HG03457 (cell line): Measurements from ENCODE around the gene COL24A1.

Experiments used
- ATAC-seq: cut with Tn5 transposase; IDR thresholded peaks from one replicate; pipeline ENCODE4 v1.9.1; 2021; ENCODE audit warnings: moderate number of reproducible peaks; ENCODE audit not compliant: unreplicated experiment

Gene COL24A1

DNA sequence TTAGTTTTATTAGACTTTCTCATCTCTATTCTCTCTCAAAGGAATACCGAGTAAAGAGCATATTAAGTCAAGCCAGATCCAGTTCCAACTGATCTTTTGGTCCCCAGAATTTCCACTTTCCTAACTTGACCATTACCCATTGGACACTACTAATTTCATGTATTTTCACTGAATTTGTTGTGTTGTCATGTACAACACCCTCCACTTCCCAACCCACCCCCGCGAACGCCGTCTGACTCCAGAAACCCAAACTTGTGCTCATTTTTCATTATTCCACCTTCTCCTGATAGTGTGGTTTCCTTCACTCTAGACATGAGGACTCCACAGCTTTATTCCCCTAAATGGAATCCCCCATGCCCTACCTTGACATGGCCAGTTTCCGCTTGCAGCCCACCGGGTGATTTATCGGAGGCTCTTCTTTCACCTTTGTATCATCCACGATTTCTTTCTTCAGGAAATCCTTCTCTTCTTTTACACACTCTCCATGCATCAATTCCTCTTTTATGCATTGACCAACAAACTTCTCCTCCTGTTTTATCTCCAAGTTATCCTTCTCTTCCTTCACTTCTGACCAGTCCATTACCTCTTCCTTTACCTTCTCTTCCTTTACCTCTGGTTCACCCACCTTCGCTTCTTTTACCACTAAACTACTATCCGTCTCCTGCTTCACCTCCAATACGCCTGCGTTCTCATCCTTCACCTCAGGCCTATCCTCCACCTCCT, 449.1 kb downstream of the COL24A1 start:
- ATAC-seq = no peak

DNA sequence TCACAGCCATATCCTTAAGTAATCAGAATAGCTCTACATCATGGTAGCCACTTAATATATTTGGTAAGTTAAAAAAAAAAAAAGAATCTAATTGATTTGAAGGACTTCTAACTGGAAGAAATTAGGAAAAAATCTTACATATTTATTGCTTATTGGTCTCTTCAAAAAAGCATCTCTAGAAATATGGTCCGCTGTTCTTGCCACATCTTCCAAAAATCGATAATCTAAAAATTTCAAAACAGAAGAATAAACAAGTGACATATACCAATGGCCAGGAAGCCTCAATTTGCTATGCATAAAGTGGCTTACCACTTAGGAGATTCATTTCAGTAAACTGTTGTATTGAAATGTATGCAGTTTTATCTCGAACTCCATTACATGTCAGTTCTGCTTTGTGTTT, 450.6 kb downstream of the COL24A1 start:
- no peak for ATAC-seq

- no peak for ATAC-seq
Observed at GRCh38 chr1:85700422-85700821, 456.1 kb downstream of the COL24A1 start.

- ATAC-seq = no peak
Observed at GRCh38 chr1:85697895-85698294, 458.7 kb downstream of the COL24A1 start.

GRCh38 chr1:85692730-85693314, 463.8 kb downstream of the COL24A1 start:
- ATAC-seq = no peak

DNA sequence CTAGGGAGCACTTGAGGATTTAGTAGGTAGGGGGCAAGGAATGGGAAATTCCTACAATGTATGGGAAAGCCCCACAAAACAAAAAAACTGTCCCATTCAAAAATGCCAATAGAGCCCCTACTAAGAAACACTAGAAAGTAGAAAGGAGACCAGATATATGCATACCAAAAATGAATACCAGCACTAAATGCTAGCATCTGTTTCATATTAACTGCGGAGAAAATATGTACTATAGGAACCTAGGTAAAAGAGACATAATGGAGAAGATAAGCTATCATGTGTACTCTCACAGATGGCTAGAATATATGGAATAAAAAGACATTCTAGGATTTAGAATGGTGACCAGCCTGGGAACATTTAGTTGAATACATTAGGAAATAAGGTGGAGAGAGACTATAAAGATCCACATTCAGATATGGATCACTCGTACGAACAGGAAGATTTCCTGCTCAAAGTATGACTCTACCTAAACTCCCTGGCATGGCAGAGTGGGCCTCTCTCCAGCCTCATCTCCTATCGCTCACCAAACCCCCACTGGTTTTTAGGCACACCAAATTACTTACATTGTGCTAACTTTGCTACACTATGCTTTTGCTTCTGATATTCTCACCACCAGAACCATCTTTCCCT, 466.7 kb downstream of the COL24A1 start:
- ATAC-seq = no peak

GRCh38 chr1:85683292-85684025, 473.1 kb downstream of the COL24A1 start:
- ATAC-seq = no peak

DNA sequence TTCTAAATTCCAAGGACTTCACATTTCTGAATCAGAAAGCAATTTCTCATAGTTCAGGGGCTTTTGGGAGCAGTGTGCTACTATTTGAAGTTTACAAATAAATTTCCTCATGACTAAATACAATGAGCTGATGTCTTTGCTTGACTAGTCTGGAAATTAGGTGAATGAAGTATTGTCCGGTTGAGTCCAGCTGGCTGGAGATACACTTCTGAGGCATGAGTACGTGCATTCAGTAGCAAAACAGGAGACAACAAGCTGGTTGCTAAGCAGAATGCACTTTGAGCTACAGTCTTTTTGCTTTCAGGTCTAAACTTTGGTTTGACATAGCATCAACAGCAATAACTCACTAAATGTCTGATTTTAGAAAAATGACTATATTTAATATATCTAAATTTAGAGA, 475.5 kb downstream of the COL24A1 start:
- ATAC-seq = no peak
